PFSK-1 (cell line): ENCODE results near the gene MAN1C1.

Source experiments
- POLR2AphosphoS5 ChIP-seq: IDR thresholded peaks from 2 replicates; pipeline ENCODE4 v1.6.1; 2012; ENCODE audit warnings: low read depth, mild to moderate bottlenecking, control low read depth, low read length, moderate library complexity
- REST ChIP-seq, 2 experiments: IDR thresholded peaks; 2 replicates each; pipeline versions ENCODE4 v1.6.1 to v1.8.0; 2011 to 2012; ENCODE audit warnings: low read depth in 2 of 2, low read length in 2 of 2, control low read depth in 1 of 2, inconsistent platforms in 1 of 2, mild to moderate bottlenecking in 1 of 2, moderate library complexity in 1 of 2; ENCODE audit not compliant: insufficient read depth in 1 of 2
- SIN3A ChIP-seq: IDR thresholded peaks from 2 replicates; pipeline ENCODE4 v1.6.1; 2012; ENCODE audit warnings: mild to moderate bottlenecking, low read length, moderate library complexity, borderline replicate concordance; ENCODE audit not compliant: insufficient read depth
- TAF1 ChIP-seq: IDR thresholded peaks from 2 replicates; pipeline ENCODE4 v1.6.1; 2012; ENCODE audit warnings: low read length, control low read depth, borderline replicate concordance; ENCODE audit not compliant: insufficient read depth

GRCh38 chr1:25774921-25775771 lies 158.6 kb downstream of the MAN1C1 start:
- TF ChIP-seq TAF1 (no peak), POLR2AphosphoS5 (no peak), SIN3A (no peak), REST (IDR thresholded peaks at IDR 0.05; ENCODE audit: insufficient read depth in 1 of 2, low read depth in 2 of 2, low read length in 2 of 2) (no peak)
